HG03469 (cell line): ENCODE data around the gene AOPEP.

Source experiments
- ATAC-seq: cut with Tn5 transposase; IDR thresholded peaks from one replicate; pipeline ENCODE4 v1.9.1; 2021; ENCODE audit warnings: mild to moderate bottlenecking, moderate library complexity, moderate number of reproducible peaks; ENCODE audit not compliant: unreplicated experiment

Gene AOPEP

DNA sequence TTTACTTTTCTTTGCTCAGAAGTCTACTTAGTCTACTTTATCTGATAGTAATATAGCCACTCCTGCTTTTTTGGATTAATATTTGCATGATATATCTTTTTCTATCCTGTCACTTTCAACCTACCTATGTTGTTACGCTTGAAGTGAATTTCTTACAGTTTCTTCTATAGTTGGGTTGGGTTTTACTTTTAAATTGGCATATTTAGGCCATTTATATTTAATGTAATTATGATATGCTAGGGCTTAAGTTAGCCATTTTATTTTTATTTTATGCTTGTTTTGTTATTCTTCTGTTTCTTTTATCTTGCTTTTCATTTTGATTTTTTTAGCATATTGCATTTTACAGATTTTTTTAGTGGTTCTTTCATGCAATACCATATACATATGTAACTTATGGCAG is 164.7 kb downstream of the AOPEP start:
- no peak for ATAC-seq

DNA sequence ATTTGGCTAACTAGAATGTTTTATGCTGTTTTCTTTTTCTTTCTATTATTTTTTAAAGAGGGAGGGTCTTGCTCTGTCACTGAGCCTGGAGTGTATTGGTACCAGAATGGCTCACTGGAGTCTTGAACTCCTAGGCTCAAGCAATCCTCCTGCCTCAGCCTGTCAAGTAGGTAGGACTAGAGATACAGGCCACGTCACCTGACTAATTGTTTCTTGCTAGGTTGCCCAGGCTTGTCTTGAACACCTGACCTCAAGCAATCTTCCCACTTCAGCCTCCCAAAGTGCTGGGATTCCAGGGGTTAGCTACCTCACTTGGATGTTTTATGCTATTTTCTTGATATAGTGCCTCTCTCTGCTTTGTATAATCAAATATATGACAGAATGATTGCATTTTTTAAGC is 166.2 kb downstream of the AOPEP start:
- no peak for ATAC-seq

- ATAC-seq: no peak
These were observed 167.7 kb downstream of the AOPEP start for GRCh38 chr9:94894094-94894699.

DNA sequence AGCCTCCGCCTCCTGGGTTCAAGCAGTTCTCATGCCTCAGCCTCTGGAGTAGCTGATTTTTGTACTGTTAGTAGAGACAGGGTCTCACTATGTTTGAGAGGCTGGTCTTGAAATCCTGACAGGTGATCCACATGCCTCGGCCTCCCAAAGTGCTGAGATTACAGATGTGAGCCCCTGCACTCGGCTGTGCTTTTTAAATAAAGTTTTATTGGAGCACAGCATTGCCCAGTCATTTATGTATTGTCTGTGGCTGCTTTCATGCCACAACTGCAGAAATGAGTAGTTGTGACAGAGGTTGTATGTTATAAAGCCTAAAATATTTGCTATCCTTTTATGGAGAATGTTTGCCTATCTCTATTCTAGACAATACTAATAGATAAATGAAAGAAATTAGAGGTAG is 169.2 kb downstream of the AOPEP start:
- no peak for ATAC-seq

GRCh38 chr9:94896512-94896911 is 170.0 kb downstream of the AOPEP start:
- no peak for ATAC-seq

DNA sequence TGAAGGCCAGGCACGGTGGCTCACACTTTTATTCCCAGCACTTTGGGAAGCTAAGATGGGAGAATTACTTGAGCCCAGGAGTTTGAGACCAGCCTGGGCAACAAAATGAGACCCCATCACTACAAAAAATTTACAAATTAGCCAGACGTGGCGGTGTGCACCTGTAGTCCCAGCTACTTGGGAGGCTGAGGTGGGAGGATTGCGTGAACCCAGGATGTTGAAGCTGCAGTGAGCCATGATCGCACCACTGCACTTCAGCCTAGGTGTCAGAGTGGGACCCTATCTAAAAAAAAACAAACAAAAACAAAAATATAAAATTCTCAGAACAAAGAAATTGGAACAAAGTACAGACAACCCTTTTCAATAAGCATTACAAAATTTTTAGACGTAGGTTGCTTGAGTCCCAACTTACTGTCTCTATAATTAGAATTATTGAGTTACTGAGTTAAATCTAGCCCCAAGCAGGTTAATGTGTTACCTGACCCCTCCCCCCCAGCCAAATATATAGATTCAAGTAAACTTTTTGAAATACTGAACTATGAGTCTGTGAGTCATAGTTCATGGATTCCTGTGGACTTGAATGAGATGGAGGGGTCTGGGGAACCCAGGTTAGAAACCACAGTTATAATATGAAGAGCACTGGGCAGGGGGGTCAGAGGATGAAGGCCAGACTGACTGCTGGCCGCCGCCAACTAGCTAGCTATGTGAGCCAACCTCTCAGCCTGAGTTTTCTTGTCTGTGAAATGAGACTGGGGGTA is 173.1 kb downstream of the AOPEP start:
- ATAC-seq: no peak

DNA sequence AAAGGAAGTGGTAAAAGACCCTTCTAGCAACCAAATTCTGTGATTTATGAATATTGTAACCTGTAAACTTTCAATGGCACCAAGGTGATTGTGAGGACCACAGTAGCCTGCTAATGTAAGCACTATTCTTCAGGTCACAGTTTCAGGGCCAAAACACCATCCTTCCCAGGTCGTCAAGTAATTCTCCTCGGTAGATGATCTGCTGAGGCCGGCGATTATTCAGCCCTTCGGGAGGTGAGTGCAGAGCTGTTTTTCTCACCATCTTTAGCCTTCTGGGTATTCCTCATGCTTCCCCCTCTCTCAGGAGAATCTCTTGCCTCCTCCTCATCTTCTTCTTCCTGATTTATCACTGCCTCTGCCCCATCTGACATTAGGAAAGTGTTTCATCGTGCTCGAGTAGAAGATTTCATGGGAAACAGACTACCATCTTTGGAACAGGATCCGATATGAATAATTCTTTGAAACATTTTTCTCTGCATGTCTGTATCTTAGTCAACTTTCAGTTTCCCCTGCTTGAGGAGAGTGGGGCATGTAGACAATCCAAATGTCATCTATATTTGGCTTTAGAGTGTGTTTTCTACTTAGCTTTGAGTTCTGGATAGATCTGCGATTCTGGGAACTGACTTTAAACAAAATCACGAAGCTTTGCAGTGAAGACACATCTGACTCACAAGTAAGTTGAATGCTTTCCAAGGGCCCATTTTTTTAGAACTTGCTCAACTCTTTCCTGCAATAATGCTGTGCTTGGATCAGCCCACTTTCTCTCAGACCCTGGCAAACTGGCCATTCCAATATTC is 173.9 kb downstream of the AOPEP start:
- no peak for ATAC-seq

- ATAC-seq: no peak
These were observed 174.5 kb downstream of the AOPEP start for GRCh38 chr9:94901019-94901363.

- ATAC-seq: no peak
These were observed 177.5 kb downstream of the AOPEP start for GRCh38 chr9:94903961-94904421.

DNA sequence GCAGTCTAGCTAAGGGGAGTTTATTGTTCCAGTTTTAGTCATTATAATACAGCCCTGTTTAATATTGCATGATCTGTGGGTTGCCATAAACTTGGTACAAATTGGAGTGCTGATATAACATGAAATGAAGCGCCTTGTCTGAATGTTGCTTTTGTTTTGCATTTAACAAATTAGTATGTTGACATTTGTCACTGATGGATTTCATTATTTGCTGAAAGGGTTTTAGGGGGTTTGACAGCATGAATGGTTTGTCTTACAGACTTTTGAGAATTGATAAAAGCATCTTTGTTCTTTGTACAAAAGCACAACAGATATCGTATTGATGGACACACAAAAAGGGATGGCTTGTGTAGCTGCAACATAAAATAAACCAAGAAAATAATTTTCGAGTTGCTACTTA is 178.3 kb downstream of the AOPEP start:
- ATAC-seq: no peak

- ATAC-seq: no peak
These were observed 179.1 kb downstream of the AOPEP start for GRCh38 chr9:94905606-94906005.

- no peak for ATAC-seq
These were observed 179.7 kb downstream of the AOPEP start for GRCh38 chr9:94906181-94906580.

DNA sequence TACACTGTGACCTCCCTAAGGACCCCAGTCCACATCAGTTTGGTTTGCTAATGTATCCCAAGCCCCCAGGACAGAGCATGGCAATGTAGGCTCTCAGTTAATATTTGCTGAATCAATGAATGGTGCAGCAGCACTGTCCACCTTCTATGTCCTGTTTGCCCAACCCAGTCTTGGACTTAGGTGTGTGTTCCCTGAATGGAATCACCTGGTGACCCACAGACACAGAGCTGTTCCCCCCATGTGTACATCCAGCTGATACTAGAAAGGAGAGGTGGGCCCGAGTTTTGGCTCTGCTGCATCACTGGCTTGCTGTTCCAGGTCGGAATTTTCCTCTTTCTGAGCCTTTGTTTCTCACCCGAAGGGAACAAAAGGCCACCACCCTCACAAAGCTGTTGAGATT is 180.2 kb downstream of the AOPEP start:
- no peak for ATAC-seq

- ATAC-seq: no peak
These were observed 180.9 kb downstream of the AOPEP start for GRCh38 chr9:94907264-94907936.

- no peak for ATAC-seq
These were observed 181.6 kb downstream of the AOPEP start for GRCh38 chr9:94908011-94908563.

GRCh38 chr9:94908583-94909249 is 182.2 kb downstream of the AOPEP start:
- no peak for ATAC-seq

- no peak for ATAC-seq
These were observed 182.9 kb downstream of the AOPEP start for GRCh38 chr9:94909250-94909894.

DNA sequence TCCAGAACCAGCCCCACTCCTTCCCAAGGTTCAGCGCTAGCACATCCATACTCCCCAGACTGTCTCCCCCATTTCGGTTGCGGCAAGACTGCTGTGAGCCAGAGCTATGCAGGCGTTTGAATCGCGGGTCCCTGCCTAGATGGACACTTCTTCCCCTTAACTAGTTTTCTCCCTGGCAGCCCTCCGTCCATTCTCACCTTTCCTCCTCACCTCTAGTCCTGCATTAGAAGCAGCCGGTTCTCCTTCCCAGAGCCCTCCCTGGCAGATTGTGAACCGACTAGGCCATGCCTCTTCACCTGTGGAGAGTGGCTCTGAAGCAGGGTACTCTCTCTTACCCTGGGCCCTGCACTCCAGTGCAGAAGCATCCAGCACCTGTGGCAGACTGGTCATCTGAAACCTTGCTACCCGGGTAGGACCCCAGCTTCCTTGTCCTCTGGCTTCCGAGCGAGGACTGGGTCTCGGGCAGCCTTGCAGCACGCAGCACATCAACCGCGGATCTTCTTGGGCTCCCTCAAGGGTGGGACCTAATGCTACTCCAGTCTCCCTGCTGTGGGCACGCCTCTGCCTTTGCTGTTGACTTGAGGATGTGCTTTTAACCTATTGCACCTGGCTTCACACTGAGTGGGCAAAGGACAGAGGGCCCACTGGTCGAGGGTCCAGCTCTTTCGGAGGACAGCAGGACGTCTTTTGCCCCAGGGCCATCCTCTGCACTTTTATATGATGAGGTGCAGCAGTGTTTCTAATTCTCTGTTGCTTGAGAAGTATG is 183.6 kb downstream of the AOPEP start:
- no peak for ATAC-seq

GRCh38 chr9:94911211-94911610 is 184.7 kb downstream of the AOPEP start:
- no peak for ATAC-seq
